ENCODE data around the gene NDEL1.

DNA sequence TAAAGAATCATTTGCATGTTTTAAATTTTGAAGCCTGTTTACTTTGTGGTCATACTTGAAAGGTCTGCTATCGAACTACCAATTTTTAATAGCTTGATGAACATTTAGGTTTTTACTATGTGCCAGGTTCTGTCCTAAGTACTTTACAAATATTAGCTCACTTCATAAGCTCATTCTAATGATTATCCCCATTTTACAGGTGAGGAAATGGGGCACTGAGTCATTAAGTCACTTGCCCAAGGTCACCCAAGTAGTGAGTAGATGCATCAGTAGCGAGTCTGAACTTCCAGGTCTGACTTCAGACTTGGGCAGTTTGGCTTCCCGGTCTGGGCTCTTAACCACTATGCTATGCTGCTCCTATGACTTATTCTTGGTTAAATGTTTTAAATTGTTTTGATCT lies 4.0 kb downstream of the NDEL1 start:
- TF ChIP-seq, protein P1, sequence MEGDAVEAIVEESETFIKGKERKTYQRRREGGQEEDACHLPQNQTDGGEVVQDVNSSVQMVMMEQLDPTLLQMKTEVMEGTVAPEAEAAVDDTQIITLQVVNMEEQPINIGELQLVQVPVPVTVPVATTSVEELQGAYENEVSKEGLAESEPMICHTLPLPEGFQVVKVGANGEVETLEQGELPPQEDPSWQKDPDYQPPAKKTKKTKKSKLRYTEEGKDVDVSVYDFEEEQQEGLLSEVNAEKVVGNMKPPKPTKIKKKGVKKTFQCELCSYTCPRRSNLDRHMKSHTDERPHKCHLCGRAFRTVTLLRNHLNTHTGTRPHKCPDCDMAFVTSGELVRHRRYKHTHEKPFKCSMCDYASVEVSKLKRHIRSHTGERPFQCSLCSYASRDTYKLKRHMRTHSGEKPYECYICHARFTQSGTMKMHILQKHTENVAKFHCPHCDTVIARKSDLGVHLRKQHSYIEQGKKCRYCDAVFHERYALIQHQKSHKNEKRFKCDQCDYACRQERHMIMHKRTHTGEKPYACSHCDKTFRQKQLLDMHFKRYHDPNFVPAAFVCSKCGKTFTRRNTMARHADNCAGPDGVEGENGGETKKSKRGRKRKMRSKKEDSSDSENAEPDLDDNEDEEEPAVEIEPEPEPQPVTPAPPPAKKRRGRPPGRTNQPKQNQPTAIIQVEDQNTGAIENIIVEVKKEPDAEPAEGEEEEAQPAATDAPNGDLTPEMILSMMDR (IDR thresholded peaks at IDR 0.05) = no peak
- TF ChIP-seq ZFX (IDR thresholded peaks at IDR 0.05; ENCODE audit: borderline replicate concordance) = no peak

Measured in 22Rv1 (cell line).